C4-2B (cell line): ENCODE results near the gene TNFAIP8L1.

Experiments
- ZFX ChIP-seq: fragments of 450-650 bp; IDR thresholded peaks from 2 replicates; pipeline ENCODE4 v1.6.1; 2017
- TF ChIP-seq, protein P1 (sequence below): fragments of 450-650 bp; conservative IDR thresholded peaks from 2 replicates; pipeline ENCODE4 v1.5.1; 2017; ENCODE audit warnings: mild to moderate bottlenecking

- TF ChIP-seq, protein P1, sequence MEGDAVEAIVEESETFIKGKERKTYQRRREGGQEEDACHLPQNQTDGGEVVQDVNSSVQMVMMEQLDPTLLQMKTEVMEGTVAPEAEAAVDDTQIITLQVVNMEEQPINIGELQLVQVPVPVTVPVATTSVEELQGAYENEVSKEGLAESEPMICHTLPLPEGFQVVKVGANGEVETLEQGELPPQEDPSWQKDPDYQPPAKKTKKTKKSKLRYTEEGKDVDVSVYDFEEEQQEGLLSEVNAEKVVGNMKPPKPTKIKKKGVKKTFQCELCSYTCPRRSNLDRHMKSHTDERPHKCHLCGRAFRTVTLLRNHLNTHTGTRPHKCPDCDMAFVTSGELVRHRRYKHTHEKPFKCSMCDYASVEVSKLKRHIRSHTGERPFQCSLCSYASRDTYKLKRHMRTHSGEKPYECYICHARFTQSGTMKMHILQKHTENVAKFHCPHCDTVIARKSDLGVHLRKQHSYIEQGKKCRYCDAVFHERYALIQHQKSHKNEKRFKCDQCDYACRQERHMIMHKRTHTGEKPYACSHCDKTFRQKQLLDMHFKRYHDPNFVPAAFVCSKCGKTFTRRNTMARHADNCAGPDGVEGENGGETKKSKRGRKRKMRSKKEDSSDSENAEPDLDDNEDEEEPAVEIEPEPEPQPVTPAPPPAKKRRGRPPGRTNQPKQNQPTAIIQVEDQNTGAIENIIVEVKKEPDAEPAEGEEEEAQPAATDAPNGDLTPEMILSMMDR = no peak
- TF ChIP-seq ZFX = no peak
These were observed 25.3 kb downstream of the TNFAIP8L1 start for GRCh38 chr19:4664642-4665041.
